Measurements from ENCODE around the gene AP3D1.

The AP3D1 gene

GRCh38 chr19:2050991-2051772 lies 100.2 kb downstream of the AP3D1 start, which contains the start of gene MKNK2:
TSS of gene MKNK2 (minus strand) at chr19:2051244. CDS start at chr19:2050851, 393 bp downstream.
- peak; percentile 77 for DNase-seq (ENCODE audit: low spot score)
- H3K27me3 ChIP-seq (ENCODE audit: insufficient read depth, poor library complexity, severe bottlenecking), result no peaks in the 10 kb centered on the region
- peaks cover 44% of the 10 kb centered on the region for H3K36me3 ChIP-seq (ENCODE audit: low read depth)
- peak within 1 kb of the TSS; percentile 83 for H3K27ac ChIP-seq (ENCODE audit: poor library complexity, severe bottlenecking)
- H3K9me3 ChIP-seq (ENCODE audit: severe bottlenecking), result no peaks in the 10 kb centered on the region
- ATAC-seq (ENCODE audit: low read depth), result peak; percentile 53
- H3K4me1 ChIP-seq (ENCODE audit: insufficient read depth, poor library complexity, severe bottlenecking), result peaks cover 47% of the 10 kb centered on the region
- TF ChIP-seq CTCF (IDR thresholded peaks at IDR 0.05; ENCODE audit: poor library complexity, severe bottlenecking), result peak; percentile 44
- peak within 1 kb of the TSS; percentile 77 for H3K4me3 ChIP-seq (ENCODE audit: severe bottlenecking)
